Activated CD4-positive, alpha-beta T cell treated with anti-CD3 and anti-CD28 coated beads, Interleukin-2, amount 10 ng/mL, durations not matched to agents 24 days and 14 days (primary cell): Measurements from ENCODE around the gene HS3ST5. TPM values are rescaled to one million over a fixed set of nuclear protein-coding genes. Genes with fewer than 3 reads are reported as not detected.

ENCODE experiments used
- DNase-seq: peaks from one replicate; pipeline ENCODE4 v3.0.0; 2022
- H3K27ac Mint-ChIP-seq: one replicate; pipeline ENCODE4 v1.8.0; 2022; ENCODE audit warnings: mild to moderate bottlenecking, mixed read lengths
- H3K27me3 Mint-ChIP-seq: one replicate; pipeline ENCODE4 v1.8.0; 2022; ENCODE audit warnings: mixed read lengths
- H3K36me3 Mint-ChIP-seq: one replicate; pipeline ENCODE4 v1.8.0; 2022; ENCODE audit warnings: low read depth, mild to moderate bottlenecking, mixed read lengths
- H3K4me1 Mint-ChIP-seq: one replicate; pipeline ENCODE4 v1.8.0; 2021; ENCODE audit warnings: mixed read lengths
- H3K4me3 Mint-ChIP-seq: one replicate; pipeline ENCODE4 v1.8.0; 2022; ENCODE audit warnings: mild to moderate bottlenecking, moderate library complexity, mixed read lengths
- H3K9me3 Mint-ChIP-seq: one replicate; pipeline ENCODE4 v1.8.0; 2021; ENCODE audit warnings: mixed read lengths
- intact Hi-C: fragments of 100-400 bp; cut with micrococcal nuclease; formaldehyde crosslinking; loops from one replicate; pipeline ENCODE4 v1.15.1; 2023
- total RNA-seq: library from RNA; stranded (reverse); gene quantifications from 2 replicates; pipeline ENCODE4 v1.2.3, GENCODE V29; 2022

Gene HS3ST5
- total RNA-seq, 1 donor from 2014 or later: not detected

DNA sequence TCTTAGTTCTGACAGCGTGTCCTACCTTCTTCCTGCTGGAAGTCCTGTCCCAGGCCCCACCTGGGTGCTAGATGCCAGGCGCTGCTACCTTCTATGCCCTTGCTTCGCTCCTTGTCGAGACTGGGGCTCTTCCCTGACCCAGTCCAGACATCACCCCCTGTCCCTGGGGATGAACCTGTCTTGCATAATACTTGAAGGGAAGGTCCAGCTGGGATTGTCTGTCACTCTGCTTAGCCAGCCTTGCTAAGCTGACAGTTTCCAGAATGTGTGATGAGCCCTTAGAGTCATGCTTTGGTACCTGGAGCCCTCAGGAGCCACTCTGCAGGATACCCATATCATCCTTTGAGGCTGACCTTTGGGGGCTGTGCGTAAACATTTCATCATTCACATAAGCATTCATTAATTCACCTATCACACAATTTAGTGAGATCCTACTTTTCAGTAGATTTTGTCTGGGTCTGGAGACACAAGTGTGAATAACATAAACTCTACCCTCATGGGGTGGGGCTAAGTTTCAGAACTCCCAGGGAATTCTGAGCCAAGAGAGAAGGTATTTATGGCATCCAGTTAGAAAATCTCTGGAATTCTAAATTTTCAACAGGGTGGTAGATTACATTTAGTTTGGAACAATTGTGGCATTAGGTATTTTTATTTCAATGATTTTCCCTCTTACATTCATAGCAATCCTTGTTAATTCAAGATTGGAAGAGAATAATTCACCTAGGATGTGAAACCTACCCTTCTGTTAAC lies 220.7 kb downstream of the HS3ST5 start:
- no peaks in the 10 kb centered on the region for H3K4me1 Mint-ChIP-seq
- intact Hi-C loops: no loop called here
- DNase-seq: no peak
- peaks cover 2% of the 10 kb centered on the region for H3K27me3 Mint-ChIP-seq
- no peaks in the 10 kb centered on the region for H3K9me3 Mint-ChIP-seq
- H3K4me3 Mint-ChIP-seq: no peak overlapping the region
- H3K36me3 Mint-ChIP-seq: no peaks in the 10 kb centered on the region
- no peak overlapping the region for H3K27ac Mint-ChIP-seq

DNA sequence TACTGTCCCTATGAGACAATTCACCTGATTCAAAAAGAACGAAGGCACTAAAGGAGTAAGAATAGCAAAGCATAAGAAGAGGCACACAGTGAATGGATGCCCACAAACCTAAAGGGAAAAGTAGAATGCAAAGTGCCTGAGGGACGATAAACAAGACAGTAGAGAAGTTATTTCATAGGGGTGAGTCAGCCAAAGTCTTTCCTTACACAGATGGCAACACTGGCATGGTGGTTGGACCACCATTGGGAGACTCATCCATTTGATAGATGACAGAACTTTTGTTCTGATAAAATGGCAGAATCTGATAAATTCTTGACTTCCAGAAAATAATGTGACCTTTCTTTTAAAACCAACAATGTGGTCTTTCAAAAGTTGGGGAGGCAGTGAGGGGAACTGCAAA lies 223.8 kb downstream of the HS3ST5 start:
- Mint-ChIP-seq H3K9me3 (no peaks in the 10 kb centered on the region), H3K4me3 (no peak overlapping the region), H3K27ac (no peak overlapping the region), H3K27me3 (no peaks in the 10 kb centered on the region), H3K4me1 (no peaks in the 10 kb centered on the region), H3K36me3 (no peaks in the 10 kb centered on the region)
- intact Hi-C loops: no loop called here
- no peak for DNase-seq

DNA sequence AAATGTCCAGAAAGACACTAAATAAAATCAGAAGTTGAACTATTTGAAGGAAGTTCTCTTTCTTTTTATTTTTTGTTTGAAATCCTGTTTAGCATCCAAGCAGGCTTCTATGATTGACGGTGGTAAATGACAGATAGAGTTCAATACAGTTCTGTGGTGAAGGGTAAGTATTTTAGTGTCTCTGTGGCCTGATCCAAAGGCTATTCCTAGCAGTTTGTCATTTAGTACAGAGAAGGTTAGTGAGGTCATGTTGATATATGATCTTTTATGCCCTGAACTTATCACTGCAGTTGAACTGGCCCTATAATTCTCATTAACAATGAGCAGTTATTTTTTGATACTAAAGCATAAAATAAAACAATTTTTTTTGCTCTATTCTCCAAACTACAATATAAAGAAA lies 227.2 kb downstream of the HS3ST5 start:
- no peaks in the 10 kb centered on the region for H3K36me3 Mint-ChIP-seq
- no peaks in the 10 kb centered on the region for H3K9me3 Mint-ChIP-seq
- intact Hi-C loops: no loop called here
- H3K4me3 Mint-ChIP-seq: no peak overlapping the region
- no peaks in the 10 kb centered on the region for H3K27me3 Mint-ChIP-seq
- DNase-seq: no peak
- no peak overlapping the region for H3K27ac Mint-ChIP-seq
- no peaks in the 10 kb centered on the region for H3K4me1 Mint-ChIP-seq

DNA sequence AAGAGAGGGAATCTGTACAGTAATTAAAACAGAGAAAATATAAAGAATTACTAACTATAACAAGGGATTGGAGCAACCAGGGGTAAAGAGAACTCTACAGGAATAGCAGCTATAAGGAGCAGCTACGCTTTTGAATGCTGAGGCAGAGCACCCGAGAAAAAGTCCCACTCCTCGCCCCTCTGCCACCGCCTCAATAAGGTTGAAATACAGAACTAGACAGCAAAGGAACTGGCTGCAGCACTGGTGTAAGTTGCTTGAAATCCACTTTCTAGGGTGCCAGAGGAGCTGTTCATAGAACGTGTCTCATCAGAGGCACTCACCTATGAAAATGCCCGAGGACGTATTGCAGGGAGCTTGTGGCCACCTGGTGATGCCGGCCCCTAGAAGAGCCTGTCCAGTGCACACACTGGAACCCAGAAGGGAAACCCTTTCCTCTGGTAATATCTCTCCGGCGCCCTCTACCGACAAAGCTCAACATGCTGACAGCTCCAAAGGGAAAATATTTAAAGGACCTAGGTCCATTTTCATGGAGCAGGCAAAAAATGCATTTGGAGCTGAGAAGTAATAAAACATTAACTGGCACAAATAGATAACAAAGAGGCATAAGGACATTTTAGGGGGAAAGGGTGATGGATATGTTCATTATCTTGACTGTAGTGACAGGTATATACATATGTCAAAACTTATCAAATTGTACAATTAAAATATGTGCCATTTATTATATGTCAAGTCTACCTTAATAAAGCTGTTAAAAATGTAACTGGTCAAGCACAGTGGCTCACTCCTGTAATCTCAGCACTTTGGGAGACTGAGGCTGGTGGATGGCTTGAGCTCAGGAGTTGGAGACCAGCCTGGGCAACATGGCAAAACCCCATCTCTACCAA lies 234.5 kb downstream of the HS3ST5 start:
- DNase-seq: peak; percentile 80
- Mint-ChIP-seq H3K36me3 (no peaks in the 10 kb centered on the region), H3K9me3 (no peaks in the 10 kb centered on the region), H3K4me1 (no peaks in the 10 kb centered on the region), H3K4me3 (no peak overlapping the region), H3K27me3 (peaks cover 13% of the 10 kb centered on the region), H3K27ac (no peak overlapping the region)
- intact Hi-C loops: loop anchor here (5.0 kb wide), 1 partner anchor 111 kb away; no protein-coding TSS in a partner anchor

DNA sequence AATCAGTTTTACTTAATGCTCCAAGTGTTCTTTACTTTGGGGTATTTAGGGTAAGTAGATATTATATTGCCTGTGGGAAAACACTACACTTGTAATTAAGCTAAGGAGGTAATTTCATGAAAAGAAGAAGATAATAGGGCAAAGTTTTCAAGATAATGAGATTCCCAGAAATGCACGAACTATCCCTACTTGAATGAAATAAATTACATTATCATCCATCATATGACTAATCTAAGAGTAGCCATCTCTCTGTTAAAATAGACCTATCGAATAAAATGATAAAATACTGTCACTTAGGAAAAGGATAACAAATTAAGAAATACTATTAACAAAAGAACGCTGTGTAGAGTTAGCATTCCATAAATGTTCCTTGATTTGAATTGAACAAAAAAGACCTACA lies 236.8 kb downstream of the HS3ST5 start:
- H3K27ac Mint-ChIP-seq: no peak overlapping the region

DNA sequence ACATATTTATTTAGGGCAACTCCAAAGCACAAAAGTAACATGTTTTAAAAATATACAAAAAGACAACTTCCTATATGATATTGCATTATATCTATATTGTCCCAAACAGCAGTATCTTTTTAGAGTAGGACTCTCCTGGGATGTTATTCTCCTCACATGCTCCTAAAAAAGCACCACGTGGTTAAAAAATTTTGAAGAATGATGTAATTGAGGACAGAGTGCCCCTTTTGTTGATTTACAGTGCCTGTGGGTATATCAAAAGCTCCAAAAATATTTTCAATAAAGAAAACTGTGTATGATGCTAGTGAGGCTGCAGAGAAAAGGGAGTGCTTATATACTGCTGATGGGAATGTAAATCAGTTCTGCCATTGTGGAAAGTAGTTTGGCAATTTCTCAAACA lies 241.6 kb downstream of the HS3ST5 start:
- no peak overlapping the region for H3K27ac Mint-ChIP-seq
- no peaks in the 10 kb centered on the region for H3K4me1 Mint-ChIP-seq
- no peaks in the 10 kb centered on the region for H3K9me3 Mint-ChIP-seq
- intact Hi-C loops: no loop called here
- H3K4me3 Mint-ChIP-seq: no peak overlapping the region
- DNase-seq: peak; percentile 6
- H3K36me3 Mint-ChIP-seq: no peaks in the 10 kb centered on the region
- peaks cover 11% of the 10 kb centered on the region for H3K27me3 Mint-ChIP-seq

More for the DNA sequence above, 236.8 kb downstream of the HS3ST5 start:
- intact Hi-C loops: loop anchor here (5.0 kb wide), 1 partner anchor 109 kb away; no protein-coding TSS in a partner anchor
- Mint-ChIP-seq H3K27me3 (peaks cover 13% of the 10 kb centered on the region), H3K9me3 (no peaks in the 10 kb centered on the region), H3K4me1 (no peaks in the 10 kb centered on the region), H3K36me3 (no peaks in the 10 kb centered on the region), H3K4me3 (no peak overlapping the region)
- DNase-seq: no peak

DNA sequence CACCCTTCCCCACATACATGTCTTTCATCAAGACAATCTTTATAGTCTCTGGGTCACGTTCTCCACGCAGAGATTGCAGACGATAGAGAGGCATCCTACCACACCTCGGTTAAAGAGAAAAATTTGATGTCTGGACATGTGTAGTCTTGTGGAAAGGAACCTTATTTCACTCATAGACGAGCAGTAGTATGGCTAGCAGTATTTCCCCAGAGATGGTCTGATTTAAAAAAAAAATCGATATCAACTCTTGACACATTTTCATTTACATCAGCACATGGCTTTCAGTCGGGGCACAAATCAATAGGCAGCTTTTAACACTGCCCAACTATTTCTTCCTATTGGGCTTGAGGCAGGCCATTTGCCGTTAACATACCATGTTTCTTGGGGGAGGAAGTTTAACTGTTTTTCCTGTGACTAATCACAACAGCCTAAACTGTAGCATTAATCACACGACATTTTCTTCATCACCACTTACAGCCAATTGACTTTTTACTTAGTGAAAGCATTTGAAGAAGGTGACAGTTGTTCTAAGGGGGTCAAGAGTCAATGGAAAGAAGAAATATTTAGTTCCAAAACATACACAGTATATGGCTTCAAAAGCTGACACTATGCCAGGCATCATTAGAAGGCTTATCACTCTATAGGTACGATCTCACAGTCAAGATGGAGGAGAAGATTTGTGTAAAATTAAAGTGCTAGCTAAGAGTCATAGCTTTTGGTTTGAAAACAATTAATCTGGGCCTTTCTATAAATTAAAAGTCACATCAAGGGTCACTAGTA lies 242.4 kb downstream of the HS3ST5 start:
- Mint-ChIP-seq H3K27me3 (peaks cover 8% of the 10 kb centered on the region), H3K4me3 (no peak overlapping the region), H3K9me3 (no peaks in the 10 kb centered on the region), H3K36me3 (no peaks in the 10 kb centered on the region), H3K4me1 (no peaks in the 10 kb centered on the region), H3K27ac (no peak overlapping the region)
- DNase-seq: peak; percentile 19
- intact Hi-C loops: no loop called here

DNA sequence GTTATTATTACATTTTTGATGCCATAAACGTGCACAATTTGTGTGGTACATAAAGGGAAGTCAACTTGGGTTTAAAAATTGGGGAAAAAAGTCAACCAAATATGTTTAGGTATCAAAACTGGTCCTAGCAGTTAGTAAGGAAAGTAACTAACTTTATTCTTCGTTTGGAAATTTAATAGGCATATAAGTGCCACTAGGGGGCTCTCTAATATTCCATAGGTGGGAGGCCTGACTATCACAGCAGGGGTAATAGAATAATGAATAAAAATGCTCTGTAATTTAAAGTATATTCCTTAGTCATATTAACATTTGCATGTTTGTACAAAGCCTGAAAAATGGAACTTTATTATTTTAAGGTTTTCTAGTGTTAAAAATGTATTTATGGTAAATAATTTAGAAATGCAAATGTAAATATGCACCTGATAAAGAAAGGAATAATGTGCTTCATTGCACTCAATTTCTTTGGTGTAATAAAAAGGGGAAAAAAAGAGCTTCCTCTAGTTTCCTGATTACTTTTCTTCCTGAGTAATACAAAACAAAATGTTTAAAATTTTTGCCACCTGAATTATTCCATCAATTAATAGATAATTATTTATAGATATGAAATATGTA lies 246.2 kb downstream of the HS3ST5 start:
- Mint-ChIP-seq H3K27ac (no peak overlapping the region), H3K4me3 (no peak overlapping the region), H3K4me1 (no peaks in the 10 kb centered on the region), H3K9me3 (no peaks in the 10 kb centered on the region), H3K27me3 (peaks cover 4% of the 10 kb centered on the region), H3K36me3 (no peaks in the 10 kb centered on the region)
- intact Hi-C loops: loop anchor here (5.0 to 10.0 kb wide), 2 partner anchors 208 to 1801 kb away; no protein-coding TSS in a partner anchor
- peak; percentile 62 for DNase-seq

DNA sequence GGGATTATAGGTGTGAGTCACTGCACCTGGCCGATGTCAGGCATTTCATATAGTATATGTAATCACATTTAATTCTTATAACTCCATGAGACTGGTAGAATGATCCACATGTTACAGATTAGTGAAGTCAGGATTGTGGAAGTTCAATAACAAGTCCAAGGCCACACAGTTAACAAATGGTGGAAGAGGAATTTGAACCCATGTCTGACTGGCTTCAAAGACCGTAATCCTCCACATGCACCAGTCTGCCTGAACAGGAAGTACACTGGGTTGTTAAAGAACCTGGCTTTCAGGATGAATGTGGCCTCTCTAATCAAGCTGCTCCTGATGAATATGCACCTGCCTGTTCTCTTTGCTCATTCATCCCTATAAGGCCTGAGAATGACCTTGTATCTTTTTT lies 249.9 kb downstream of the HS3ST5 start:
- Mint-ChIP-seq H3K27ac (no peak overlapping the region), H3K27me3 (peaks cover 4% of the 10 kb centered on the region), H3K9me3 (no peaks in the 10 kb centered on the region), H3K36me3 (no peaks in the 10 kb centered on the region), H3K4me1 (no peaks in the 10 kb centered on the region), H3K4me3 (no peak overlapping the region)
- no peak for DNase-seq
- intact Hi-C loops: loop anchor here (10.0 kb wide), 1 partner anchor 212 kb away; no protein-coding TSS in a partner anchor

DNA sequence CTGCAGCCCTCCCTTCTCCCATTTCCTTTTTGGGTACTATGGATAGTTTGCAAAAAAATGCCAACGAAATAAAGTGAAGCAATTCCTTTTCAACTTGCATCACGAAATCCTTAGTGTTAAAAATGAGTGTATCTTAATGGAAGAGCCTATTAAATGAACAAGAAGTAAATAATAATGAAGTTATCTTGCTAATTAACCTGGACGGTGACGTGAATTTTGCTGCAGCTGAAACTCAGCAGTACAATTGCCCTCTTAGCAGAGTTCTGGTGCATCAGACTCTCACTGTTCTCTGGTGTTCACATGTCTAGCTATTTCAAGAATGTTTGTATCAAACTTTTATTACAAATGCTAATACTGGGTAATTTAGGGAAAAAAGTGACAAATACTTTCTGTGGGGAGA lies 252.2 kb downstream of the HS3ST5 start:
- DNase-seq: no peak
- Mint-ChIP-seq H3K36me3 (no peaks in the 10 kb centered on the region), H3K4me3 (no peak overlapping the region), H3K4me1 (no peaks in the 10 kb centered on the region), H3K27ac (no peak overlapping the region), H3K9me3 (no peaks in the 10 kb centered on the region), H3K27me3 (peaks cover 7% of the 10 kb centered on the region)
- intact Hi-C loops: loop anchor here (10.0 kb wide), 1 partner anchor 214 kb away; no protein-coding TSS in a partner anchor

DNA sequence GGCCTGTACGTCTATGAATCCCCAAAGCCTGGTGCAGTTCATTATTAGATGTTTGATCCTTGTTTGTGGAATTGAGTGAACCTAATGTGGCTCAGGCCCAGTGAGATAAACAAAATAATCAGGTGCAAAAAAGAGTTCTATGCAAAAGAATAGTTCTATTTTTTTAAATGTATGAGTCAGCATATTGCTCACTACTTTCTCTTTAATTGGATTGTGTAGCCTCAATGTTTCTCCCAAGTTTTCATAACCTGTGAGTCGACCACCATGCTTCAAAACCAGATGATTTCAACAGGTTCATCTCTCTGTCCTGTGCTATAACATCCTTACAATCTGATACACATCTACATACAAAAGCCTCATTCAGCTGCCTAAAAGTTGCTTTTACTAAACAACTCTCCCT lies 255.3 kb downstream of the HS3ST5 start:
- H3K9me3 Mint-ChIP-seq: no peaks in the 10 kb centered on the region
- peaks cover 13% of the 10 kb centered on the region for H3K27me3 Mint-ChIP-seq
- peak; percentile 16 for DNase-seq

DNA sequence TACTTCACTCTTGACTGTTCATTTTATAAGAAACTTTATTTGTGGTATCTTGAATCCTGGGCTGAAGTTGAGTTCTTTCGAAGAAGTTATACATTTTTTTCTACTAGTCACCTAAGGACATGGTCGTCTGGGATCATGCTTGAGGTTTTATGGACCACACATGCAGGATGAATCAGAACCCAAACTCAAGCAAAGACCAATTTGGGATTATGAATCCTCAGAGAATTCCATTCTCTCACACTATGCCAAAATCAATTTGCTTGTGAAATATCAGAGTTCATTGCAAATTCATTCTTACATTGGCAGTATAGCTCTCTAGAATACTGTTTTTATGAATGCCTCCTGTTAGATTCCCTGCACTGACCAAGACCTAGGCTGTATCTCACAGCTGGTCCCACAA lies 257.6 kb downstream of the HS3ST5 start:
- H3K36me3 Mint-ChIP-seq: no peaks in the 10 kb centered on the region
- no peak overlapping the region for H3K4me3 Mint-ChIP-seq
- H3K4me1 Mint-ChIP-seq: no peaks in the 10 kb centered on the region
- intact Hi-C loops: no loop called here
- peaks cover 14% of the 10 kb centered on the region for H3K27me3 Mint-ChIP-seq
- DNase-seq: no peak
- no peaks in the 10 kb centered on the region for H3K9me3 Mint-ChIP-seq
- no peak overlapping the region for H3K27ac Mint-ChIP-seq

More for the DNA sequence above, 255.3 kb downstream of the HS3ST5 start:
- H3K4me3 Mint-ChIP-seq: no peak overlapping the region
- H3K36me3 Mint-ChIP-seq: no peaks in the 10 kb centered on the region
- no peaks in the 10 kb centered on the region for H3K4me1 Mint-ChIP-seq
- H3K27ac Mint-ChIP-seq: no peak overlapping the region
- intact Hi-C loops: no loop called here

DNA sequence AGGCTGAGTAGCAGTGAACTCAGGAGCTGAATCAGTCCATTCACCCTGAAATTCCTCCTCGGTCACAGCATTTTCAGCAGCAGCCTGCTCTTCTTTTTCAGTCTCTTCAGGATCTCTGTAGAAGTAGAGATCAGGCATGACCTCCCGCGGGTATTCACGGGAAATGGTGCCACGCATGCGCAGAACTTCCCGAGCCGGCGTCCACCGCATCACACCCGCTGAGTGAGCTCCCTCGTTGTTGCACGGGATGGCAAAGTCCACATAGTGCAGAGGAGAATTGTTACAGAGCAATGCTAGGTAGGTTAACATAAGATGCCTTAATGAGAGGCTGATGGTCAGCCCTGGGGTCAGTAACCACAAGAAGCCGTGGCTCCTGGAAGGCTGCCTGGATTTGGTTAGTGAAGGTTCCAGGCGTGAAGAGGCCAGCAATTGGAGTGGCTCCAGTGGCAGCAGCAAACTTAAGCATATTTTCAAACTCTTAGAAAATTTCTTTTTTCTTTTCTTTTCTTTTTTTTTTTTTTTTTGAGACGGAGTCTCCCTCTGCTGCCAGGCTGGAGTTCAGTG lies 258.4 kb downstream of the HS3ST5 start:
- H3K27ac Mint-ChIP-seq: no peak overlapping the region
- H3K36me3 Mint-ChIP-seq: no peaks in the 10 kb centered on the region
- no peaks in the 10 kb centered on the region for H3K4me1 Mint-ChIP-seq
- no peaks in the 10 kb centered on the region for H3K9me3 Mint-ChIP-seq
- H3K4me3 Mint-ChIP-seq: no peak overlapping the region
- peaks cover 14% of the 10 kb centered on the region for H3K27me3 Mint-ChIP-seq
- intact Hi-C loops: no loop called here
- peak; percentile 22 for DNase-seq
